GM19035 (cell line): ENCODE measurements around the gene CDKN2B-AS1.
A peak's percentile ranks its signal among the peaks of the same experiment; 100 is the strongest.

Experiments
- ATAC-seq: cut with Tn5 transposase; IDR thresholded peaks from one replicate; pipeline ENCODE4 v1.9.1; 2021; ENCODE audit not compliant: unreplicated experiment

The CDKN2B-AS1 gene

DNA sequence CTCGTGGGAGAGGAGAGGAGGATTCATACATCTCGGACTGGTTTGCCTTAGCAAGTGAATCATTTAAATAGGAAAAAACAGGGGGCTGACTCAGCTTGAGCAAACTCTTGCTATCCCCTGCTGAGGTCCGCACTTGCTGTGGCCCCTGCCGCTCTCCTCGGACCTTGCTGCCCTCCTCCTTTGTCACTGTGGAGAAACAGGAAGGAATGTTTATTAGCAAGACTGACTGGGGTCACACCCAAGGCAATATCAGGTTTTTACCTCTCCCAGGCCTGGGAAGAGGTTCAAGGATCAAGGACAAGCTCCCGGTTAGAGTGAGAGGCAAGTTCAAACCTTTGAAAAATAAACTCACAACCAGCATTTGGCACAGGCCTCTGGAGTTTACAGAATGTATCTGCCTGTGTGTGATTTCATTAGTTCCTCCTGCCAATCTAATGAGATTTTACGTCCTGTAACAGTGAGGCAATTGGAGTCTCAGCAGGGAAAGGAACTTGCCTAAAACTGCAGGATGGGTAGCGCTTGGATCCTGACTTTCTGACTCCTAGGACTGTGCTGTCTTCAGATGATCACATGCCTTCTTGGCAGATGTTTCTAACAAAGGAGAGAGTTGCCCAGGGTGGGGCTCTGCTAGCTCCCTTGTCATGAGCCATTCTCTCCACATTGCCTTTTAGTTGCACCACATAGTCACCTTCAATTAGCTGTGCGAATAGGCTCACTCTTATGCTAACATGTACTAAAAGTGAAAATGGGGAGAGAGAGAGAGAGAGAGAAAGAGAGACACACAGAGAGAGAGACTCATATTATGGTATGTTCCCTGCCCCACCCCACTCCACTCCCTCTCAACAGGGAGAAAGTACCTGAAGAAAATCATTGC is 123.2 kb downstream of the CDKN2B-AS1 start:
- no peak for ATAC-seq

DNA sequence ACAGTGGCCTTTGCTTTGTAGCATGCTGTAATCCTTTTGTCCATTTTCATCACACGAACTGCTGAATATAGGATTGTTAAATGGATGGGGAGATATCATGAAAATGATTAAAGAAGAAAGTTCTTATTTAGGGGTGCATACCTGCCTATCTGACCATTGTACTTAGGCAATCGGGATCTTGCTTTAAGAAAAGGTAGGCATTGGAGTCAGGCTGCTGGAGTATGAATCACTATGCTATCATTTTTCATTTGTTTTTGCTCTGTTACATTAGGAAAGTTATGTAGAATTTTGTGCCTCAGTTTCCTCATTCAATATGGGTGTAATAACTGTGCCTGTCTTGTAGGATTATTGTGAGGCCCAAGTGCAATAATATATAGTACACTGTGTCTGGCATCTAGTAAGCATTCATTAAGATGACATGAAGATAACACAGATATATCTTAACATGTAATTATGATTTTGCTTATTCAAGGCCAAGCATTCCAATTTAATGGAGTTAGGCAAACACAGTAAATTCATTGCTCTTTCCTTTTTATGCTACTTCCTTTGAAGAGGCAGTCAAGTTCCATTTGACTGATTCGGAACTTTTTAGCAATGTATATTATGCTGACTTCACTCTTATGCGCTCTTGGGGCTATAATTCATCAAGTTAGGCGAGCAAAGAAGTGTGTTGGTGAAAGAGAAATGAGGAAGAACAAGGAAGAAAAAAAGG is 124.4 kb downstream of the CDKN2B-AS1 start:
- no peak for ATAC-seq

- ATAC-seq, result peak; percentile 62
Observed at GRCh38 chr9:22119522-22120158, 125.0 kb downstream of the CDKN2B-AS1 start.

- ATAC-seq, result no peak
Observed at GRCh38 chr9:22120159-22120549, 125.6 kb downstream of the CDKN2B-AS1 start.

DNA sequence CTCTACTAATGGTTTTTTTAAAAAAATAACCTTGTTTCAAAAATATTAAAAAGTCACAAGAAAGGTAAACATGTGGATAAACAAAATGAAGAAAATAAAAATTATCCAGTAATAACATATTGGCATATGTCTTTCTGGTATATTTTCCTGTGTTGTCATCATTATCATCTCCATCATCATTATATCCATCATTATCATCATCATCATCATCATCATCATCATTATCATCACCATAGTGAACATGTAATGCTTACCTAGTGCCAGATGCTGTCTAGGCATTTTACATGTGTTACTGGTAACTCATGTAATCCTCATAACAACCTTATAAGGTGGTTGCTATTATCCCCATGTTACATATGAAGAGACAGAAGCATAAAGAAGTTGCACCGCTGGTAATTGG is 126.0 kb downstream of the CDKN2B-AS1 start:
- ATAC-seq, result no peak

DNA sequence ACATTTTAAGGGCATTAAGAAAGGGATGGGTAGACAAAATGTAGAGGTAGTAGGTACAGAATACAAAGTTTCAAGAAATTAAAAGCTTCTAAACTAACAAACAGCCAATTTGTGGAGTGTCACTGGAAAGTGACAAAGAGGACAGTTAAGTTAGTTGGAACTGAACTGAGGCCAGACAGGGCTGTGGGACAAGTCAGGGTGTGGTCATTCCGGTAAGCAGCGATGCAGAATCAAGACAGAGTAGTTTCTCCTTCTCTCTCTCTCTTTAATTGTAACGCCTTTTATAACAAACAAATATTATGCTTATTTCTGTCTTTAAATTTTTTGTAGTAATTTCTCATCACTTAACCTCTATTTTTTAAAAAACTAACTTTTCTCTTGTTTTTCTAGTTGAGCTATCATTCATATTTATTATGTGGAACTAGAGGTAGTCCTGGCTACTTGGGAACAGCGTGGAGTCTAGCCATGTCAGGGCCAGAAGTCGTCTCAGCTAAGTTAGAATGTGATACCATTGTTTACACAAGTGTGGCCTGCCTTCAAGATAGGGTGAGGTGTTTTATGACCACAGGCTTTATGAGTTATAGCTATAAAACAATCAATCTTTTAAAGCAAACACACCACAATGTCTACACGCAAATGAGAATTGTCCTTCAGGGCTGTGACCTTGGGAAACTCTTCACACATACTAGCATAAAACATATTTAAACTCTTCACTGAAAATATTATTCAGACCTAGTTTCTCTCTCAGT is 129.8 kb downstream of the CDKN2B-AS1 start:
- ATAC-seq, result no peak

- no peak for ATAC-seq
Observed at GRCh38 chr9:22129133-22129532, 134.5 kb downstream of the CDKN2B-AS1 start.

GRCh38 chr9:22129633-22130032 is 135.0 kb downstream of the CDKN2B-AS1 start:
- ATAC-seq, result no peak

DNA sequence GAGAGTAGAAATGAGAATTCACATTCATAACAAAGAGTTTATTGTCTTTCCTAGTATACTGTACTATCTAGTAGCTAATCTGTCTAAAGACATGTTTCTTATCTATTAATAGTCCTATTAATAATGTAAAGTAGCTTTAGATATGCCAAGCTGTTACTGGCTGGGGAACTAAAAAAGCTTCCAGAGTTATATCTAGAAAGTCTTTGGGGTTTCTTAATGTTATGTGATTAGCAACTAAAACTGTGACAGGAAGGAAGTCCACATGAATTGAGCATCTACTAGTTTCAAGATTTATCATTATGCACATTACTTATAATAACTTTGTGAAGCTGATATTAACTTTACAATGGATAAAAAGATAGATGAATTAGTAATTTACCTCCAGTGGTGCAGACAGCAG is 137.2 kb downstream of the CDKN2B-AS1 start:
- no peak for ATAC-seq

- no peak for ATAC-seq
Observed at GRCh38 chr9:22134390-22134789, 139.8 kb downstream of the CDKN2B-AS1 start.

DNA sequence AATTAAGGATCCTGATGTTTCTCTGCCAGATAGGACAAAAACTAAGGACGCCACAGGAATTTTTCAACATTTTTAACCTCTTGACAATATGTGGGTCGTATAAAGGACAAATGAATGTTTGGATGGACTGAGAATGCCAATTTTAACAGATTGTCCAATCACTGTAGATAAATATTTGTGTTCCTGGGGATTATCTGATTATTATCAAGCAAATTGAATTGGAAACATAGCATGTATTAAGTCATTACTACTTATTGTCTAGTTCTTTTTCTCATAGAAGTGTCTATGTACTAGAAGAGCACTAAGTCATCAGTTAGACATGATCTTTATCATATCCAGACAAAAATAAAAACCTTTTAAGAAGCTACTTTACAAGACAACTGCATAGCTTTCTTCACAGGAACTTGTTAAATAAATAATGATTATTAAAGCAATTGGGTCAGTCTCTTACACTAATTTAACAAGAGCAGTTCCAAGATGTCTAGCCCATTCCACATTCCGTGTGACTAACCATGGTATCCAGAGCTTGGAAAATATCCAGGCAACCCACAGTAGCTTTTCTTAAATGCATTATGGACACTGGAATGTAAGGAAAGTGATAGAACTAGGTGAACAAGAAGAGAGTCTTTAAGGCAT is 142.0 kb downstream of the CDKN2B-AS1 start:
- no peak for ATAC-seq

GRCh38 chr9:22138956-22139660 is 144.5 kb downstream of the CDKN2B-AS1 start:
- no peak for ATAC-seq

DNA sequence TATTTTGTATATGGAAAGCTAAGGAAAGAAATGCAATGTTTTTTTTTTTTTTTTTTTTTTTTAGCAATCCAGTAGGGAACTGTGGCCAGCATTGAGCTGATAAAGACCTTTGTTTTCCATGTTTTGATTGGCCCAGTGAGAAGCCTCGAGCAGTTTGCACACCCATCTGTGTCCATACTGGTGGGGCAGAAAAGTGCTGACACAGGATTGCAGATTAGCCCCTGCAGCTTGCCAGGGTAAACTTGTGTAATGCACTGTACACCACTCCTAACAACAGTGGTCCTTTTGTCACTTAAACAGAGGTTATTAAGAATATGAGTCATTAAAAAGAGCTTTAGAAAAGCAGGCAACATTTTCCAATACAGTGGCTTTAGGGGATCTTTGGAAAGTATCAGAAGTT is 147.3 kb downstream of the CDKN2B-AS1 start:
- no peak for ATAC-seq

DNA sequence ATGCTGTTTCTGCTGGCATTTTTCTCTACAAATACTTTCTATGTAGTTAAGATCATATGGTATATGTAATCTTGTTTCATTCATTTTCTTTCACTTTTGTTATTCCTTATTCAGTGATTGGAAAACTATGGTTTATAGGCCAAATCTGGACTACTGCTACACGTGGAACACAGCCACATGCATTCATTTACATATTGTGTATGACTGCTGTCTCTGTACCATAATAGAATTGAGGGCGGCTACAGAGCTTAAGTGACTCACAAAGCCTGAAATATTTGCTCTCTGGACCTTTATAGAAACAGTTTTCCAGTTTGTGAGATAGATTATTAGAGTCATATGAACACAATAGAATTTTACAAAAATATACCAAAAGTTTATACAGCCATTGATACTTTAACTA is 148.1 kb downstream of the CDKN2B-AS1 start:
- no peak for ATAC-seq

DNA sequence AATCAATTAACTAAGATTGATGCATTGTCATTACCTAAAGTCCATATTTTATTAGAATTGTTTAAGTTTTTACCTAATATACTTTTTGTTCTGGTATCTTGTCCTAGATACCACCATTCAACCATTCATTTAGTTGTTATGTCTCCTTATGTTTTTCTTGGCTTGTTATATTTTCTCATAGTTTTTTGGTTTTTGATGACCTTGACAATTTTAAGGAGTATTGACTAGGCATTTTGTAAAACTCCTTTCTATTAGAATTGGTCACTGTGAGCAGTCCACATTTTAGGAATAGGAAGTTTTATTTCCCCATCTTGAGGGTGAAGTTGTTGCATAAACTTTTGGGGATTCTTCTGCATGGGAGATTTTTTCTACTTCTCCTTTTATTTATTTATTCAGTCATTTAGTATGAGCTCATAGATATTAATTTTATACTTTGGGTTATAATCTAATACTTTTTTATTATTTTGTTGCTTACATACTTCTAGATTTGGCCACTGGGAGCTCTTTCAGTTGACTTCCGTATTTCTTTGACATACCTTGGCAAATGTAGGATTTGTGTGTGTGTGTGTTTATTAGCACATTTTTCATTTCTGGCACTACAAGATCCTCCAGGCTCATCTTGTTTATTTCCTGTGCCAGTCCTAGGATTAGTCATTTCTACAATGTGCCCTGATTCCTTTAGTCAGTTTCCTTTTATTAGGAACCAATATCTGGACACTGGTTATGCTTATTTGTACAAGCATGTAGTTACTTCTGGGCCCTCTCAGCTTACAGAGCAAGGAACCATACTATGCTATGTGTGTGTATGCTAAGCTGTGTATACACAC is 149.4 kb downstream of the CDKN2B-AS1 start:
- no peak for ATAC-seq

DNA sequence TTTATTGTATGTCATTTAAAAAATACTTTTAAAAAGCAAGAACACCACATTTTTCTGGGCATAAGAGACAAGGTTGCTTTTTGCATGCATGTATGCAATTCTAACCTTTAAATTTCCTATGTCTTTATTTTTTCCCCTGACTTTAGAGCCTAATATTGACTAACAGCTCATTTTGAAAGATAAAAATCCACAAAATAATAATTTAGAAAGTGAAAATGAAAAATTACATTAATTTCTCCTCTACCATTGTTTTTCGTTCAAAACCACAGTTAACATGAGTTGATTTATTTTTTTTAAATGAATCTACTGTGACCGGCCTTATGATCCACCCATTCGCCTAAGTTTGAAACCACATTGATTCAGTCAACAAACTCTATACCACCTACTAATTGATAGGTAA is 152.0 kb downstream of the CDKN2B-AS1 start:
- ATAC-seq, result no peak

DNA sequence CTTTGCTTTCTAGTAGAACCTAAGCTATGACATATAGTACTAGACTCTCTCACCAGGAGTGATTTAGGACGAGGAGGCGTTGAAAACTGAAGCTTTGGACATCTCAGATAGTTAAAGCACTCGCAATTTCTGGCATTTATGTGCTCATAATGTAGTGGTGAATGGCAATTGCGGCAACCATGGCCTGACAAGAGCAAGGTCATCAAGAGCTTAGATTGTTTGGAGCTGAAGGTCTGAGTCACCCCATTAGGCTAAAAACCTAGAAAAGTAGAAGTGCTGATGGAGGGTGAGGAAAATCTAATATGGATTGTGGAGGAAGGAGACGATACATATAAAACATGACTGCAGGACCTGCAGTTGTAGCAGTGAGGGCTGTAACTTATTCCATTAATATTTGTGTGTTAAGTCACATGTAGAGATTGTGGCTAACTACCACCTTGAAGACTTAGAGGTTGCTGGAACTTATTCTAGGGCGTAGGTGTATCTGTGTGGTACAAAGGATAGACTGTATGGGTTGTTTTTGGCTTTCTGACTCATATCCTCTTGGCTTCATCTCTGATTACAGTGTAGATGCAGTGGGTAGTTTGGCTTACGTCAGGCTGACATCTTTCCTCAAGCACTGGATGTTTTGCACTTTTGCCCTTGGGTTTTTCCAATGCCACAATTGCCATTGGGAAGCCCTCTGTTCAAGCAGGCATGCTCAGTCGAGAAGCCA is 153.4 kb downstream of the CDKN2B-AS1 start:
- no peak for ATAC-seq

DNA sequence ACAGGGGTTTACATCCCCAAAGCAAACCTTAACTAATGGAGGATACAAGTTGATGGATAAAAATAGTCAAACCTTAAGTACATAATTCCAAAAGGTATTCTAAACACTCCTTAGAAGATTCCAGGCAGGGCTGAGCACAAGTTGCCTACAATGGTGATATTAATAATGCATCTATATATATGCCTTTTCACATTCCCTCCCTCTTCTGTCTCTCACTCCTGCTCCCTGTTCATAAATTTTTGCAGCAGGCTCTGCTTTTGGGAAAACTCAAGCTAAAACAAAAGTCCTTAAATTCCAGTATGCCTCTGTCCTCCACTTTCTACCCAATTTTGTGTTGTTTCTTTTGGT is 153.9 kb downstream of the CDKN2B-AS1 start:
- no peak for ATAC-seq
